Measurements from ENCODE around the gene IDI2.

The IDI2 gene

DNA sequence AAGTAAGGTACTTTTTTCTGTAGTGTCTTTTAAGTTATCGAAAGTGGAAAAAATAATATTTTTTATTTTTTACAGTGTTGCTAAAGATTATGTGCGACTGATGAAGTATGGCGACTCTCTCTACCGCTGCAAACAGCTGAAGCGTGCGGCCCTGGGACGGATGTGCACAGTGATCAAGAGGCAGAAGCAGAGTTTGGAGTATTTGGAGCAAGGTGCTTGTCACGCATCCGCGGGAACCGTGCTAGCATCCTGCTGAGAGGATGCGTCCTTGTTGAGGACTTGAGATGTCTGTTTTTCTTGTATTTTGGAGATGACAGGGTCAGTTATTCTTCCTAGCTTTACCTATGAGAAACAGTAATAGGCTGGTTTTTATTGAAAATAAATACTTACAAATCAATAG, 29.6 kb downstream of the IDI2 start:
- H3K4me3 ChIP-seq (ENCODE audit: low read length) = no peak overlapping the region
- TF ChIP-seq, protein P1, sequence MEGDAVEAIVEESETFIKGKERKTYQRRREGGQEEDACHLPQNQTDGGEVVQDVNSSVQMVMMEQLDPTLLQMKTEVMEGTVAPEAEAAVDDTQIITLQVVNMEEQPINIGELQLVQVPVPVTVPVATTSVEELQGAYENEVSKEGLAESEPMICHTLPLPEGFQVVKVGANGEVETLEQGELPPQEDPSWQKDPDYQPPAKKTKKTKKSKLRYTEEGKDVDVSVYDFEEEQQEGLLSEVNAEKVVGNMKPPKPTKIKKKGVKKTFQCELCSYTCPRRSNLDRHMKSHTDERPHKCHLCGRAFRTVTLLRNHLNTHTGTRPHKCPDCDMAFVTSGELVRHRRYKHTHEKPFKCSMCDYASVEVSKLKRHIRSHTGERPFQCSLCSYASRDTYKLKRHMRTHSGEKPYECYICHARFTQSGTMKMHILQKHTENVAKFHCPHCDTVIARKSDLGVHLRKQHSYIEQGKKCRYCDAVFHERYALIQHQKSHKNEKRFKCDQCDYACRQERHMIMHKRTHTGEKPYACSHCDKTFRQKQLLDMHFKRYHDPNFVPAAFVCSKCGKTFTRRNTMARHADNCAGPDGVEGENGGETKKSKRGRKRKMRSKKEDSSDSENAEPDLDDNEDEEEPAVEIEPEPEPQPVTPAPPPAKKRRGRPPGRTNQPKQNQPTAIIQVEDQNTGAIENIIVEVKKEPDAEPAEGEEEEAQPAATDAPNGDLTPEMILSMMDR (conservative IDR thresholded peaks at IDR 0.05; ENCODE audit: low read length) = no peak
- no peak for DNase-seq (ENCODE audit: low read depth)

DNA sequence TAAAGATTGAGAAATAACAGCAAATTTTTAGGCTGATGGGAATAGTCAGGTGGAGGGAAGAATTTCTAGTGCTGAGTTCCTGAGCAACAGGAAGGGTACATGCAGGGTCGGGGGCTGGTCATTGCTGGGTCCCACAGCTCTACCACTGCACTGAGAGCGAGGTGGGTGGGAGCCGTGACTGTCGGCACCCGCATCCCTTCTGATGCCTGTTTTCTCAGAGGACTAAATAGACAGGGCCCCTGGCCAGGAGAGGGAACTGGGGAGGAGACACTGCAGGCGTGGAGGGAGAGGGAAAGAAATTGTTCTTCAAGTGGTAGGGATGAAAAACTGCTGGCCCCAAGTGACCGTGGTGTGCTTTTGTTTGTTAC, 30.1 kb downstream of the IDI2 start:
- no peak overlapping the region for H3K4me3 ChIP-seq (ENCODE audit: low read length)
- TF ChIP-seq, protein P1 (conservative IDR thresholded peaks at IDR 0.05; ENCODE audit: low read length) = no peak
- DNase-seq (ENCODE audit: low read depth) = no peak

DNA sequence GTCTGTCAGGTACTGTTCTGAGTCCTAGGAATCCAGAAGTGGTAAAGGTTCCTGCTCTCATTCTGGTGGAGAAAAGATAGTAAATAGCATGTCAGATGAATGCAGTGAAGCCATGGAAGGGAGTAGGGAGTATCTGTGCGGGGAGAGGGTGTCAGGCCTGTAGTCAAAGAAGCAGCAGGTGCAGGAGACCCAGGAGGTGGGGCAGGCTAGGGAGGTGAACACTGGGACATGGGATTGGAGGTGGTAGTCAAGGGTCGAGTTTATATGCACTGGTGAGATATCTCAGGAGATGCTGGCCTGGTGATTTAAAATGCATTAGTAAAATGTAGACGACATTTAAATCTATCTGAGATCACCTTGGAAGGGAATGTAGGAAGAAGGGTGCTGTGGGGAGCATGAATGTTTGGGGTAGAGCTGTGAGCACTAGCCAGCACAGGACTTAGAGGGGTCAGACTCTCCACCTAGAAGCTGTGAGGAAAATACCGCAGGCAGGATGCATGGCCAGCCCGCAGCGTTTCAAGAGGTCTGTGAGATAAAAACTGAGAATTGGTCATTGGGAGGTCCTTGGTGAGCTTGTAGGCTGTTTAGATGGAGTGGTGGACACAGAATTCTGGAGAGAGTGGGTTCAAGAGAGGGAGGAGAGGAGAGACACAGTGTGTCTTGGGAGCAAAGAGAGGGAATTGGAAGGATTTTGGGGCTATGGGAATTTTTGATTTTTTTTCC, 30.7 kb downstream of the IDI2 start:
- DNase-seq (ENCODE audit: low read depth) = no peak
- TF ChIP-seq, protein P1 (conservative IDR thresholded peaks at IDR 0.05; ENCODE audit: low read length) = no peak

DNA sequence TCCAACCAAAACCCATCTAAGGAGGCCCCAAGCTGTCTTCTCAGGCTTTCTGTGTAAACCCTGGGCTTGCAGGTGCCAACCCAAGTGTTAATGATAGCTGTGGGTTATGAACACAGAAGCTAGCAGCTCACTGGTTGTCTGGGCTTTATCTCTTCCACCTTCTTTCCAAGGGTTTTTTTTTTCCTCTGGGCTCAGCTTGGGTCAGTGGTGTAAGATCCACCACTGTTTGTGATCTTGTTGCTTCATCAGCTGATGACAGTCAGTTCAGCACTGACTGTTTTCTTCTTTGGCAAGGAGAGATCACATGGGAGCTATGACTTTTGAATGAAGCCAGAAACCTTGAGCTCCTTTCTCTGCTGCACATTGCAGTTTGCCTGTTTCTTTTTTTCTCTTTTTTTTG, 32.8 kb downstream of the IDI2 start:
- no peak overlapping the region for H3K4me3 ChIP-seq (ENCODE audit: low read length)
- no peak for DNase-seq (ENCODE audit: low read depth)
- TF ChIP-seq, protein P1 (conservative IDR thresholded peaks at IDR 0.05; ENCODE audit: low read length) = no peak

More for the DNA sequence above, 30.7 kb downstream of the IDI2 start:
- no peak overlapping the region for H3K4me3 ChIP-seq (ENCODE audit: low read length)

DNA sequence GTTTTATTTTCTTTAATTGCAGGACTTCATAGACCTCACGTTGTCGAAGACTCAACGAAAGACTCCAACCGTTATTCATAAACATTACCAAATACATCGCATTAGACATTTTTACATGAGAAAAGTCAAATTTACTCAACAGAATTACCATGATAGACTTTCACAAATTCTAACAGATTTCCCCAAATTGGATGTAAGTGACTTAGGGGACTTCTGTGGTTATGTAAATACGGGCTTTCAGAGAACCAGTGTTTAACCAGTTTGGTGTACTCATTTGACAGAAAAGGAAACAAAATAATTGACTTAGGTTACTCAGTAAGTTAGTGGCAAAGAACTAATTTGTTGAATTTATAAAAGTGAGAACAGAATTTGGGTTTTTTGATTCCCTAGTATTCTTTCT, 33.2 kb downstream of the IDI2 start:
- TF ChIP-seq, protein P1 (conservative IDR thresholded peaks at IDR 0.05; ENCODE audit: low read length) = no peak
- H3K4me3 ChIP-seq (ENCODE audit: low read length) = no peak overlapping the region
- no peak for DNase-seq (ENCODE audit: low read depth)

DNA sequence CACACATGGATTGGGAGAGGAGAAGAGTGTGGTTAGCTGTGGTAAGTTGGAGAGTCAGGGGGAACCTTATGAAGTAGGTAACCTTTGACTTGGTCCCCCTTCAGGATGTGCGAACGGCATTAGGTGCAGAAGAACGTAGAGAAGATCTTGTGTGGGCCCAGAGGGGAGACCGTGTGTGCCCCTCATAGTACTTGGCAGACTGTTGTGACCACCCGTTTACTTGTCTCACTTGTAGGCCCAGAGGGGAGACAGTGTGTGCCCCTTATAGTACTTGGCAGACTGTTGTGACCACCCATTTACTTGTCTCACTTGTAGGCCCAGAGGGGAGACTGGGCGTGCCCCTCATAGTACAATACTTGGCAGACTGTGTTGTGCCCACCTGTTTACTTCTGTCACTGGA, 34.9 kb downstream of the IDI2 start:
- TF ChIP-seq, protein P1 (conservative IDR thresholded peaks at IDR 0.05; ENCODE audit: low read length) = no peak
- H3K4me3 ChIP-seq (ENCODE audit: low read length) = no peak overlapping the region
- DNase-seq (ENCODE audit: low read depth) = no peak
